A673 (cell line): ENCODE measurements around the gene PRRC2B. TPM values are rescaled to one million over a fixed set of nuclear protein-coding genes. Genes with fewer than 3 reads are reported as not detected.

Experiments
- BruUV-seq: library from RNA; stranded (reverse); fragments of 400-500 nt; replicated peaks from 2 replicates; lab custom pipeline; 2021; lab: Mats Ljungman, UMichigan
- CTCF ChIA-PET: fragments of 300-600 bp; sonication (Branson Sonifier 250); formaldehyde crosslinking; loops from one replicate; lab custom pipeline; 2022; ENCODE audit warnings: antibody characterized with exemption; lab: Charles Lee
- POLR2A ChIA-PET: fragments of 300-600 bp; sonication (Branson Sonifier 250); formaldehyde crosslinking; loops from one replicate; lab custom pipeline; 2022; ENCODE audit warnings: antibody characterized with exemption; ENCODE audit not compliant: low non-redundant PET; lab: Charles Lee
- DNase-seq: peaks from one replicate; pipeline ENCODE4 v3.0.0-alpha.2; 2015; ENCODE audit warnings: low spot score
- H3K27ac ChIP-seq: fragments of 200-600 bp; sonication (generic); 2 replicates; pipeline ENCODE4 v1.5.1; 2016; ENCODE audit warnings: mixed run types, low read depth, mild to moderate bottlenecking, mixed read lengths, antibody characterized with exemption, low read length; ENCODE audit not compliant: poor library complexity, severe bottlenecking
- H3K27me3 ChIP-seq: fragments of 200-600 bp; sonication (generic); replicated peaks from 2 replicates; pipeline ENCODE4 v1.6.1; 2017; ENCODE audit warnings: mixed run types, low read depth, mild to moderate bottlenecking, mixed read lengths, antibody characterized with exemption, low read length; ENCODE audit not compliant: insufficient read depth, poor library complexity
- H3K36me3 ChIP-seq: fragments of 200-600 bp; sonication (generic); 2 replicates; pipeline ENCODE4 v1.6.1; 2016; ENCODE audit warnings: mixed run types, mild to moderate bottlenecking, mixed read lengths, antibody characterized with exemption, low read length; ENCODE audit not compliant: insufficient read depth, poor library complexity, severe bottlenecking
- H3K4me1 ChIP-seq: fragments of 200-600 bp; sonication (generic); 2 replicates; pipeline ENCODE4 v1.6.1; 2017; ENCODE audit warnings: mixed run types, mild to moderate bottlenecking, mixed read lengths, antibody characterized with exemption, low read length; ENCODE audit not compliant: insufficient read depth, poor library complexity, severe bottlenecking
- H3K4me3 ChIP-seq: fragments of 200-600 bp; sonication (generic); 2 replicates; pipeline ENCODE4 v1.5.1; 2016; ENCODE audit warnings: low read depth, mixed run types, mild to moderate bottlenecking, mixed read lengths, low read length; ENCODE audit not compliant: poor library complexity, severe bottlenecking
- H3K9me3 ChIP-seq: fragments of 200-600 bp; sonication (generic); 2 replicates; pipeline ENCODE4 v1.6.1; 2016; ENCODE audit warnings: mixed run types, low read depth, mild to moderate bottlenecking, mixed read lengths, antibody characterized with exemption, low read length; ENCODE audit not compliant: poor library complexity, severe bottlenecking
- EZH2 ChIP-seq: fragments of 200-600 bp; sonication (generic); IDR thresholded peaks from 2 replicates; pipeline ENCODE4 v1.6.1; 2017; ENCODE audit warnings: borderline replicate concordance, low read depth, mild to moderate bottlenecking, mixed read lengths, antibody characterized with exemption, low read length; ENCODE audit not compliant: poor library complexity, severe bottlenecking
- intact Hi-C: fragments of 100-400 bp; cut with micrococcal nuclease; formaldehyde crosslinking; loops from one replicate; pipeline ENCODE4 v1.10.0; 2022; ENCODE audit not compliant: unreplicated experiment
- total RNA-seq: library from RNA; stranded (reverse); gene quantifications from 2 replicates; pipeline ENCODE4 v1.2.3, GENCODE V29; 2021
- TF ChIP-seq, protein P1 (sequence below): fragments of 300-800, 200-600 bp; sonication (generic); conservative IDR thresholded peaks from 2 replicates; pipeline ENCODE4 v1.5.1; 2017; ENCODE audit warnings: low read depth, mild to moderate bottlenecking, antibody characterized with exemption, low read length, moderate library complexity, mixed read lengths

The PRRC2B gene
- total RNA-seq, 1 experiment from 2014 or later: 317 TPM

DNA sequence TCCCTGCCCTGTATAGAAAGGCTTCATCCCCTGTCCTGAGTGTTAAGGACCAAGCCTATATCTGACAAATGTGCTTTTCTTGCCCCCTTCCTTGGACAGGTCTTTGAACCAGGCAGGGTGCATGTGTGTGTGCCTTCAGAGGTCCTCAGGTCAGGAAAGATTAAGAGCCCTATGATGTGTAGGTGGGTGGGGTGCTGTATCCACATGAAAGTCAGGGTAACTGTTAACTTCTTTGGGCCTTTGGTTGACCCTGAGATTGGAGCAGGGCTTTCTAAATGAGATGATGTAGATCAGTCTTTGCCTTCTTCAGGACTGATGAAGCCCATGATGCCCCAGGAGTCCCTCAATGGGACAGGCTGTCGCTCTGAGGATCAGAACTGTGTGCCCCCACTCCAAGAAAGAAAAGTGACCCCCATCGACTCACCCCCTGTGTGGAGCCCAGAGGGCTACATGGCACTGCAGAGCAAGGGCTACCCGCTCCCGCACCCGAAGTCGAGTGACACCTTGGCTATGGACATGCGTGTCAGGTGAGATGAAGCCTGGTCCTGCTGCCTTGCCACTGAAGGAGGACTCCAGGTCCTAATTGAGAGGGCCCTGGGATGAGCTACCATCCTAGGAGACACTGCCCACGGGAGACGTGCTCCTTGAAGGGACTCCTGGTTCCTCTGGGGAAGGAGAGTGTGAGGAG, 79.5 kb downstream of the PRRC2B start:
- H3K9me3 ChIP-seq: no peaks in the 10 kb centered on the region
- H3K27ac ChIP-seq: no peak overlapping the region
- BruUV-seq: no TSS peak
- no peaks in the 10 kb centered on the region for H3K4me1 ChIP-seq
- ChIA-PET POLR2A (no interaction called here), CTCF (no interaction called here)
- TF ChIP-seq EZH2: no peak
- TF ChIP-seq, protein P1, sequence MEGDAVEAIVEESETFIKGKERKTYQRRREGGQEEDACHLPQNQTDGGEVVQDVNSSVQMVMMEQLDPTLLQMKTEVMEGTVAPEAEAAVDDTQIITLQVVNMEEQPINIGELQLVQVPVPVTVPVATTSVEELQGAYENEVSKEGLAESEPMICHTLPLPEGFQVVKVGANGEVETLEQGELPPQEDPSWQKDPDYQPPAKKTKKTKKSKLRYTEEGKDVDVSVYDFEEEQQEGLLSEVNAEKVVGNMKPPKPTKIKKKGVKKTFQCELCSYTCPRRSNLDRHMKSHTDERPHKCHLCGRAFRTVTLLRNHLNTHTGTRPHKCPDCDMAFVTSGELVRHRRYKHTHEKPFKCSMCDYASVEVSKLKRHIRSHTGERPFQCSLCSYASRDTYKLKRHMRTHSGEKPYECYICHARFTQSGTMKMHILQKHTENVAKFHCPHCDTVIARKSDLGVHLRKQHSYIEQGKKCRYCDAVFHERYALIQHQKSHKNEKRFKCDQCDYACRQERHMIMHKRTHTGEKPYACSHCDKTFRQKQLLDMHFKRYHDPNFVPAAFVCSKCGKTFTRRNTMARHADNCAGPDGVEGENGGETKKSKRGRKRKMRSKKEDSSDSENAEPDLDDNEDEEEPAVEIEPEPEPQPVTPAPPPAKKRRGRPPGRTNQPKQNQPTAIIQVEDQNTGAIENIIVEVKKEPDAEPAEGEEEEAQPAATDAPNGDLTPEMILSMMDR: no peak
- no peak overlapping the region for H3K4me3 ChIP-seq
- intact Hi-C loops: no loop called here
- no peak for DNase-seq
- H3K27me3 ChIP-seq: no peaks in the 10 kb centered on the region
- H3K36me3 ChIP-seq: peaks cover 95% of the 10 kb centered on the region

DNA sequence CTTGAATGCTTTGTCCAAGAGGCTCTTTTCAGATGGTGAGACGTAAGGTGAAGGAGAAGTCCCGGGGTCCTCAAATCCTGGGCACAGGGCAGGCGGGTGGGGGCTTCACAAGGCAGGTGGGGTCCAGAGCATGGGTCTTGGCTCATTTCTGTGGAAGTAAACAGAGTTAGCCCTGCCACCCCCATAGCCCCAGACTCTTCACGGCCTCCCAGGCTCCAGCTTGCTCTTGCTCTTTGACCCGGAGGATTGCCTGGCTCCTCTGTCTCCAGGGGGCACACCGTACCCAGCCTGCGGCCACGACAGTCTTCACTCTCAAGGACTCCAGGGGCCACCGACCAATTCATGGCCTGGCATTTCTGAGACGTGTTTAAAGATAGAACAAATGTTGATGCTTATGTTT, 80.0 kb downstream of the PRRC2B start:
- no peaks in the 10 kb centered on the region for H3K9me3 ChIP-seq
- H3K36me3 ChIP-seq: peaks cover 95% of the 10 kb centered on the region
- intact Hi-C loops: no loop called here
- H3K4me3 ChIP-seq: no peak overlapping the region
- ChIA-PET CTCF (no interaction called here), POLR2A (no interaction called here)
- no peaks in the 10 kb centered on the region for H3K27me3 ChIP-seq
- H3K27ac ChIP-seq: no peak overlapping the region
- TF ChIP-seq EZH2: no peak
- TF ChIP-seq, protein P1: no peak
- DNase-seq: no peak
- H3K4me1 ChIP-seq: no peaks in the 10 kb centered on the region
- no TSS peak for BruUV-seq

DNA sequence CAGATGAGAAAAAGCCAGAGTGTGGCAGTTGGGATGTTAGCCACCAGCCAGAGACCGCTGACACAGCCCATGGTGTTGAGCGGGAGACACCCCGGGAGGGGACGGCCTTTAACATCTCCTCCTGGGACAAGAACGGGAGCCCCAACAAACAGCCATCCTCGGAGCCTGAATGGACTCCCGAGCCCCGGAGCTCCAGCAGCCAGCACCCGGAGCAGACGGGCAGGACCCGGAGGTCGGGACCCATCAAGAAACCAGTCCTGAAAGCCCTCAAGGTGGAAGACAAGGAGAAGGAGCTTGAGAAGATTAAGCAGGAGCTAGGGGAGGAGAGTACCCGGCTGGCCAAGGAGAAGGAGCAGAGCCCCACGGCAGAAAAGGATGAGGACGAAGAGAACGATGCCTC, 80.8 kb downstream of the PRRC2B start:
- CTCF ChIA-PET: no interaction called here
- no peak for DNase-seq
- intact Hi-C loops: no loop called here
- no peak overlapping the region for H3K4me3 ChIP-seq
- H3K4me1 ChIP-seq: no peaks in the 10 kb centered on the region
- H3K27me3 ChIP-seq: no peaks in the 10 kb centered on the region
- H3K27ac ChIP-seq: no peak overlapping the region
- POLR2A ChIA-PET: no interaction called here
- TF ChIP-seq, protein P1: no peak
- no peak for TF ChIP-seq EZH2
- no peaks in the 10 kb centered on the region for H3K9me3 ChIP-seq
- H3K36me3 ChIP-seq: peaks cover 98% of the 10 kb centered on the region
- no TSS peak for BruUV-seq
